Thyroid gland (tissue), 4 donors: Measurements from ENCODE around the gene REEP1. TPM values are rescaled to one million over a fixed set of nuclear protein-coding genes. Genes with fewer than 3 reads are reported as not detected.
"Not testable (repeated sequence)": the region's sequence is repeated elsewhere in the genome, so short reads cannot be mapped to it uniquely, and the experiment has no call there.

Experiments used
- DNase-seq, 2 donors: peaks; one replicate each; pipeline ENCODE4 v3.0.0-alpha.2; 2019
- H3K27ac ChIP-seq, 3 donors: fragments of 200-600 bp; sonication (generic); 1 replicate in 2 of 3; 2 replicates in 1 of 3; pipeline ENCODE4 v1.5.1; 2016 to 2019; ENCODE audit warnings: mild to moderate bottlenecking in 1 of 3, moderate library complexity in 1 of 3
- H3K27me3 ChIP-seq: fragments of 200-600 bp; sonication (generic); one replicate; pipeline ENCODE4 v1.5.1; 2019
- H3K36me3 ChIP-seq, 2 donors: fragments of 200-600 bp; sonication (generic); one replicate each; pipeline ENCODE4 v1.5.1; 2016 to 2019
- H3K4me1 ChIP-seq, 2 donors: fragments of 200-600 bp; sonication (generic); one replicate each; pipeline ENCODE4 v1.5.1; 2017 to 2019
- H3K4me3 ChIP-seq, 3 donors: fragments of 200-600 bp; sonication (generic); replicated peaks in 1 of 3; 1 replicate in 2 of 3; 2 replicates in 1 of 3; pipeline ENCODE4 v1.5.1; 2016; ENCODE audit warnings: mild to moderate bottlenecking in 1 of 3
- H3K9me3 ChIP-seq: fragments of 200-600 bp; sonication (generic); one replicate; pipeline ENCODE4 v1.5.1; 2017
- POLR2A ChIP-seq, 2 donors: fragments of 450-650 bp; IDR thresholded peaks; one replicate each; pipeline ENCODE4 v1.6.1; 2017; ENCODE audit warnings: antibody characterized with exemption in 2 of 2, mild to moderate bottlenecking in 2 of 2, moderate library complexity in 1 of 2
- WGBS, 2 donors: methylation state at CpG; one replicate each; pipeline ENCODE4 v1.1.5; 2017; 5-methylcytosine and 5-hydroxymethylcytosine counted together
- intact Hi-C: fragments of 100-400 bp; cut with DNase I; formaldehyde crosslinking; loops from one replicate; pipeline ENCODE4 v1.15.1; 2023
- total RNA-seq, 4 donors: library from RNA; depleted of rRNA; stranded (reverse); fragments of >200 nt; gene quantifications; one replicate each; pipeline ENCODE4 v1.2.3, GENCODE V29; 2016
- TF ChIP-seq, protein P1 (sequence below), 6 experiments: fragments of 200-600 bp in 3 of 6; fragments of 450-650 bp in 3 of 6; sonication (generic) in 3 of 6; IDR thresholded peaks; one replicate each; pipeline ENCODE4 v1.5.1; 2016 to 2019; ENCODE audit warnings: antibody characterized with exemption in 6 of 6, mild to moderate bottlenecking in 2 of 6, inconsistent platforms in 1 of 6, moderate library complexity in 1 of 6

Gene REEP1
- total RNA-seq, 4 donors from 2014 or later = 2.5 to 7.1 (median 5.5) TPM

DNA sequence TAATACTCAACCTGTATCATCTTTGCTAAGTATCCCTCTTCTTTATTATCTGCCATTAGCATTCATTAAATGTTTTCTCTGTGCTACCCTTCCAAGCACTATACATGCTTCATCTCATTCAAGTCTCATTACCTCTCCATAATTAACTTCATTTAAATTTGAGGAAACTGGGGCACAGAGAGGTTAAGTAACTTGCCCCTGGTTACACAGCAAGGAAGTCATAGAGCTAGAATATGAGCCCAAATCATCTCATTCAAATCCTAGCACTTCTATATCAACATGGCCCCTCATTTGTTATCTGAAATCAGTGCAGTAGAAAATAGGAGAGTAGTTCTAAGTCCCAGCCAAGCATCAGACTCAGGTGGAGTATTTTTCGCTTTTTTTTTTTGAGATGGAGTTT is 133.8 kb downstream of the REEP1 start:
- peaks cover 21 to 25% of the 10 kb centered on the region in 2 donors for H3K36me3 ChIP-seq
- no peaks in the 10 kb centered on the region for H3K9me3 ChIP-seq
- 93 to 100% methylated on average over 1 of the region's 1 CpG for WGBS, 2 donors
- H3K27me3 ChIP-seq = no peaks in the 10 kb centered on the region
- TF ChIP-seq POLR2A (IDR thresholded peaks at IDR 0.05) = no peak
- H3K27ac ChIP-seq = no peak overlapping the region
- H3K4me3 ChIP-seq = no peak overlapping the region
- peaks cover 5 to 8% of the 10 kb centered on the region in 2 donors for H3K4me1 ChIP-seq
- no peak for DNase-seq
- intact Hi-C loops = no loop called here

DNA sequence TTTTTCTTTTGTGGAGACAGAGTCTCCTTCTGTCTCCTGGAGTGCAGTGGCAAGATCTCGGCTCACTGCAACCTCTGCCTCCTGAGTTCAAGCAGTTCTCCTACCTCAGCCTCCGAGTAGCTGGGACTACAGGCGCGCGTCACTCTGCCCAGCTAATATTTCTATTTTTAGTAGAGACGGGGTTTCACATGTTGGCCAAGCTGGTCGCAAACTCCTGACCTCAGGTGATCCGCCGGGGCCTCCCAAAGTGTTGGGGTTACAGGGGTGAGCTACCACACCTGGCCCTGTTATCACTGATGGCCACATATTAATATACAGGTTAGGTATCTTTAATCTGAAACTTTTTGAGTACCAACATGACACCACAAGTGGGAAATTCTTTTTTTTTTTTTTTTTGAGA is 134.7 kb downstream of the REEP1 start:
- H3K36me3 ChIP-seq = peaks cover 13 to 16% of the 10 kb centered on the region in 2 donors
- H3K27ac ChIP-seq = no peak overlapping the region
- H3K27me3 ChIP-seq = no peaks in the 10 kb centered on the region
- no peak for DNase-seq
- intact Hi-C loops = no loop called here
- H3K9me3 ChIP-seq = no peaks in the 10 kb centered on the region
- no peak for TF ChIP-seq POLR2A (IDR thresholded peaks at IDR 0.05)
- TF ChIP-seq, protein P1, sequence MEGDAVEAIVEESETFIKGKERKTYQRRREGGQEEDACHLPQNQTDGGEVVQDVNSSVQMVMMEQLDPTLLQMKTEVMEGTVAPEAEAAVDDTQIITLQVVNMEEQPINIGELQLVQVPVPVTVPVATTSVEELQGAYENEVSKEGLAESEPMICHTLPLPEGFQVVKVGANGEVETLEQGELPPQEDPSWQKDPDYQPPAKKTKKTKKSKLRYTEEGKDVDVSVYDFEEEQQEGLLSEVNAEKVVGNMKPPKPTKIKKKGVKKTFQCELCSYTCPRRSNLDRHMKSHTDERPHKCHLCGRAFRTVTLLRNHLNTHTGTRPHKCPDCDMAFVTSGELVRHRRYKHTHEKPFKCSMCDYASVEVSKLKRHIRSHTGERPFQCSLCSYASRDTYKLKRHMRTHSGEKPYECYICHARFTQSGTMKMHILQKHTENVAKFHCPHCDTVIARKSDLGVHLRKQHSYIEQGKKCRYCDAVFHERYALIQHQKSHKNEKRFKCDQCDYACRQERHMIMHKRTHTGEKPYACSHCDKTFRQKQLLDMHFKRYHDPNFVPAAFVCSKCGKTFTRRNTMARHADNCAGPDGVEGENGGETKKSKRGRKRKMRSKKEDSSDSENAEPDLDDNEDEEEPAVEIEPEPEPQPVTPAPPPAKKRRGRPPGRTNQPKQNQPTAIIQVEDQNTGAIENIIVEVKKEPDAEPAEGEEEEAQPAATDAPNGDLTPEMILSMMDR (IDR thresholded peaks at IDR 0.05) = no peak
- H3K4me3 ChIP-seq = no peak overlapping the region
- 85% methylated on average over 9 of the region's 9 CpGs for WGBS, 2 donors
- H3K4me1 ChIP-seq = peaks cover 5 to 8% of the 10 kb centered on the region in 2 donors

DNA sequence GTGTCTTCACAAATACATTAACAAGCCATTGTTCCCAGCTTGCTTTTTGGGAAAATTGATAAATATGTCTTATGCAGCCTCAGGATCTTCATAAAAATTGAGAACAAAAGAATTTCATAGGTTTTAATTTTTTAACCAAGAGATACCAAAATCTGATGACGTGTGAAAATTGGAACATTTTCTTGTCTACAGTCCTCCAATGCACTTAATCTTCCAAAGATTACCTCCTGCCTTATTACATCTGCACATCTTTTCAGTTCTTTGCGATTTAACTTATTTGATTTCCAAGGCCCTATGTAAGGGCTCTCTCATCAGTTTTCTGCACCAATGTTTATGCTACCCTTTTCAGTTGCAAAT is 135.1 kb downstream of the REEP1 start:
- 89 to 92% methylated on average over 2 of the region's 2 CpGs for WGBS, 2 donors
- TF ChIP-seq, protein P1 (IDR thresholded peaks at IDR 0.05) = no peak
- no peak for TF ChIP-seq POLR2A (IDR thresholded peaks at IDR 0.05)
- Histone ChIP-seq H3K36me3 (peaks cover 9 to 12% of the 10 kb centered on the region in 2 donors), H3K27ac (no peak overlapping the region), H3K4me1 (peaks cover 5 to 8% of the 10 kb centered on the region in 2 donors), H3K4me3 (no peak overlapping the region), H3K9me3 (no peaks in the 10 kb centered on the region), H3K27me3 (no peaks in the 10 kb centered on the region)
- no peak for DNase-seq
- intact Hi-C loops = no loop called here

DNA sequence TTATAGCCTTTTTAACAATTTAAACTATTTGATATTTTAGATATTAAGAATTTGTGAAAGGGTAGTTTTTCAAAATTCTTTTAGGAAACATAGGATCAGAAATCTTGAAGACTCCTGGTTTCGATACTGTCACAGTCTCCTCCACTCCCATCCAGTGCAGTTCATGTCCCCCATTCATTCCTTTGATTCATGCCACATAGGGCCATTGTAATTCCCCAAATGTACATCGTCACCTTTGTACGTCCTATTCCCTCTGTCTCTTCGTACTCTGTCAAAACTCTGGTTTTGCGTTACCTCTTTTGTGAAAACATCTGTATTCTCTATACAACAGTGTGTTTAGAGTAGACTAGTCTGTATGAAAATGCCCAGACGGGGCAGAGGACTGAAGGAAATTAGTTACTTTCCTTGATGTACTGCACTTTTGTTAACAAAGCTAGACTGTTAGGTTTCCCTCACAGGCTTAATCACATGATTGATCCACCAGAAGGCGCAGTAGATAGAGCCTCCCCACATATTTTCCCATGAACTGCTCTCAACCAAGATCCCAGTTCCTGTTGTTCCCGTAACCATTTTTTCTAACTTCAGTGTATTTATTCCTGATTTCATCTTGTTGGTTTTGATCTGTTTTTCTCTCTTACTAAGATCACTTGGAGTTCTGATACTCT is 135.6 kb downstream of the REEP1 start:
- H3K4me3 ChIP-seq = no peak overlapping the region
- TF ChIP-seq POLR2A (IDR thresholded peaks at IDR 0.05) = no peak
- TF ChIP-seq, protein P1 (IDR thresholded peaks at IDR 0.05) = no peak
- peaks cover 6 to 7% of the 10 kb centered on the region in 2 donors for H3K36me3 ChIP-seq
- H3K27me3 ChIP-seq = no peaks in the 10 kb centered on the region
- H3K9me3 ChIP-seq = no peaks in the 10 kb centered on the region
- peaks cover 5 to 8% of the 10 kb centered on the region in 2 donors for H3K4me1 ChIP-seq
- DNase-seq = no peak
- intact Hi-C loops = no loop called here
- H3K27ac ChIP-seq = no peak overlapping the region
- 88 to 89% methylated on average over 8 of the region's 8 CpGs for WGBS, 2 donors

DNA sequence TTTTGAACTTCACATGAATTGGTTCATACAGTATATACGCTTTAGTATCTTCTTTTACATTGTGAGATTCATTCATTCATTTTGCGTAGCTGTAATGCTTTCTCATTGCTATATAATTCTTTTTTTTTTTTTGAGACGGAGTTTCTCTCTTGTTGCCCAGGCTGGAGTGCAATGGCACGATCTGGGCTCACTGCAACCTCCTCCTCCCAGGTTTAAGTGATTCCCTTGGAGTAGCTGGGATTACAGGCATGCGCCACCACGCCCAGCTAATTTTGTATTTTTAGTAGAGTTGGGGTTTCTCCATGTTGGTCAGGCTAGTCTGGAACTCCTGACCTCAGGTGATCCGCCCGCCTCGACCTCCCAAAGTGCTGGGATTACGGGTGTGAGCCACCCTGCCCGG is 136.9 kb downstream of the REEP1 start:
- H3K27ac ChIP-seq, H3K4me3 ChIP-seq, H3K36me3 ChIP-seq, intact Hi-C loops, H3K9me3 ChIP-seq, H3K27me3 ChIP-seq, H3K4me1 ChIP-seq, DNase-seq: not testable (repeated sequence)
- WGBS, 2 donors = 91 to 94% methylated on average over 11 of the region's 11 CpGs

DNA sequence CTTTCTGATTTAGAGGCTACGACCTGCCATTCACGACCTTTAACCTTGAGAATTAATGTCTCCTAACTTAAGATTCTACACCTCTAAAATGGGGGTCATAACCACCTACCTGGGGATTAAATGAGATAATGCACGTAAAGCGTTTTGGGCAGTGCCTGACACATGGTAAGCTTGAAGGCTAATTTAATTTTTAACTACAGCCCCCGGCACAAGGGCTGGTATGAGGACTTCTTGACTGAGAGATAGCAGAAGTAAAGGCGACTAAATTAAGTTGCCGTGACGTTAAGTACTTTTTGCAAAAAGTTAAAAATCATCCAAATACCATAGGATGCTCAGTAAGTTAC is 137.6 kb downstream of the REEP1 start:
- WGBS, 2 donors = 9% methylated on average over 8 of the region's 8 CpGs
- H3K27me3 ChIP-seq = no peaks in the 10 kb centered on the region
- no peaks in the 10 kb centered on the region for H3K9me3 ChIP-seq
- H3K27ac ChIP-seq = peak overlapping the region in 2 of 3 donors; percentile 65 to 78
- no peaks in the 10 kb centered on the region for H3K36me3 ChIP-seq
- no peak for DNase-seq
- H3K4me3 ChIP-seq = peak overlapping the region; percentile 62 to 74 (median 67)
- H3K4me1 ChIP-seq = peaks cover 8 to 10% of the 10 kb centered on the region in 2 donors
- intact Hi-C loops = loop anchor here (10.0 kb wide), 1 partner anchor 245 kb away; the partner anchor contains the start of gene KDM3A
- no peak for TF ChIP-seq POLR2A (IDR thresholded peaks at IDR 0.05)
- TF ChIP-seq, protein P1 (IDR thresholded peaks at IDR 0.05) = no peak
